K562 (cell line): ENCODE measurements around the gene UGT1A10.

Experiments used
- ELF4 ChIP-seq: fragments of 450-650 bp; formaldehyde crosslinking; IDR thresholded peaks from 2 replicates; pipeline ENCODE4 v1.4.0; 2022; ENCODE audit warnings: missing genetic modification characterization
- MAZ ChIP-seq, 2 experiments: fragments of 450-650 bp in 1 of 2; sonication (generic) in 1 of 2; formaldehyde crosslinking; IDR thresholded peaks in 1 of 2; conservative IDR thresholded peaks in 1 of 2; 2 replicates each; pipeline versions ENCODE4 v1.4.0 to v1.5.0; 2020; ENCODE audit warnings: mild to moderate bottlenecking in 1 of 2, missing genetic modification reagents in 1 of 2
- TF ChIP-seq, protein P1 (sequence below): sonication (generic); formaldehyde crosslinking; IDR thresholded peaks from 2 replicates; pipeline ENCODE4 v1.9.0; 2022; ENCODE audit warnings: mild to moderate bottlenecking, missing genetic modification reagents
- TF ChIP-seq, protein P2 (sequence below), 3 experiments: IDR thresholded peaks in 2 of 3; conservative IDR thresholded peaks in 1 of 3; 2 replicates each; pipeline ENCODE4 v1.5.1; 2011 to 2012; ENCODE audit warnings: low read length in 3 of 3, mild to moderate bottlenecking in 3 of 3, control low read depth in 2 of 3, improper control_type of control experiment in 1 of 3, inconsistent platforms in 1 of 3, low read depth in 1 of 3, mixed read lengths in 1 of 3, moderate library complexity in 1 of 3; ENCODE audit not compliant: insufficient read depth in 2 of 3

DNA sequence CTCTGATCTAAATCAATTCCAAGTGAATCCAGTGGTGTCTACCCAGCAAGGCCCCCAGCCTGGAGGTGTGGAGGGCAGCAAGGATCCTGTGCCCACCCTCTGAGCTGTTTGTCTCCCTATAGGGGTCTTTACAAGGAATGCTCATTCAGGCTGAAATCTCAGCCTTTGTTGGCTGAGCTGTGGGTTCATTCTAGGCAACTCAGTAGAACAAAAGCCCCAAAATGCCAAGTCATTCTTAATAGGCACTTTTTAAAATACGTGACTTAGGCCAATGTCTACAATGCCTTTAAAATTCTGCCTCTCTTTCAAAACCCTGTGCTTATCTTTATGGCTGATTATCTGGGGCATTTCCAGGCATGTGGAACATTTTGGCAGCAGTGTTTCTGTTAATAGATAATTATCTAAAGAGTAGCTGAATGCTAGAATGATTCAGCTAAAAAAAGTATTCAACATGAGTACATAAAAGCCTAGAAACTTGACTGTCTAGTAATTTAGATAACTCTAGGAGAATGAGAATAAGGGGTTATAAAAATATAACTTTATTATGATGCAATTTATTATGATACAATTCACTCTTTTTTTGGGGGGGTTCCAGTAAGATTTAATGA lies 63.9 kb downstream of the UGT1A10 start:
- TF ChIP-seq, protein P1, sequence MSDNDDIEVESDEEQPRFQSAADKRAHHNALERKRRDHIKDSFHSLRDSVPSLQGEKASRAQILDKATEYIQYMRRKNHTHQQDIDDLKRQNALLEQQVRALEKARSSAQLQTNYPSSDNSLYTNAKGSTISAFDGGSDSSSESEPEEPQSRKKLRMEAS = no peak
- no peak for TF ChIP-seq ELF4
- TF ChIP-seq, protein P2, sequence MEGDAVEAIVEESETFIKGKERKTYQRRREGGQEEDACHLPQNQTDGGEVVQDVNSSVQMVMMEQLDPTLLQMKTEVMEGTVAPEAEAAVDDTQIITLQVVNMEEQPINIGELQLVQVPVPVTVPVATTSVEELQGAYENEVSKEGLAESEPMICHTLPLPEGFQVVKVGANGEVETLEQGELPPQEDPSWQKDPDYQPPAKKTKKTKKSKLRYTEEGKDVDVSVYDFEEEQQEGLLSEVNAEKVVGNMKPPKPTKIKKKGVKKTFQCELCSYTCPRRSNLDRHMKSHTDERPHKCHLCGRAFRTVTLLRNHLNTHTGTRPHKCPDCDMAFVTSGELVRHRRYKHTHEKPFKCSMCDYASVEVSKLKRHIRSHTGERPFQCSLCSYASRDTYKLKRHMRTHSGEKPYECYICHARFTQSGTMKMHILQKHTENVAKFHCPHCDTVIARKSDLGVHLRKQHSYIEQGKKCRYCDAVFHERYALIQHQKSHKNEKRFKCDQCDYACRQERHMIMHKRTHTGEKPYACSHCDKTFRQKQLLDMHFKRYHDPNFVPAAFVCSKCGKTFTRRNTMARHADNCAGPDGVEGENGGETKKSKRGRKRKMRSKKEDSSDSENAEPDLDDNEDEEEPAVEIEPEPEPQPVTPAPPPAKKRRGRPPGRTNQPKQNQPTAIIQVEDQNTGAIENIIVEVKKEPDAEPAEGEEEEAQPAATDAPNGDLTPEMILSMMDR (IDR thresholded peaks at IDR 0.05 in 2 of 3, conservative IDR thresholded peaks at IDR 0.05 in 1 of 3; ENCODE audit: insufficient read depth in 2 of 3, low read depth in 1 of 3, low read length in 3 of 3) = no peak
- TF ChIP-seq MAZ (CRISPR knock-in tag; conservative IDR thresholded peaks at IDR 0.05 in 1 of 2, IDR thresholded peaks at IDR 0.05 in 1 of 2) = no peak
